CD4-positive, alpha-beta T cell treated with Interleukin-12 subunit alpha and Interleukin-12 subunit beta, for 1 hour (primary cell): ENCODE measurements around the gene TXNDC8.
"Not testable (repeated sequence)": the region's sequence is repeated elsewhere in the genome, so short reads cannot be mapped to it uniquely, and the experiment has no call there.

Experiments used
- DNase-seq: peaks from one replicate; pipeline ENCODE4 v3.0.0-alpha.2; 2020

Gene TXNDC8

GRCh38 chr9:110337727-110338126 is at the start of gene TXNDC8:
Gene TXNDC8, minus strand, starts transcription at chr9:110337863.
- DNase-seq: no peak

- DNase-seq: no peak
Observed at GRCh38 chr9:110383491-110383890, 45.8 kb upstream of the TXNDC8 start.

- no peak for DNase-seq
Observed at GRCh38 chr9:110382731-110383130, 45.1 kb upstream of the TXNDC8 start.

GRCh38 chr9:110371411-110372007 is 33.8 kb upstream of the TXNDC8 start:
- no peak for DNase-seq

GRCh38 chr9:110370315-110370714 is 32.7 kb upstream of the TXNDC8 start:
- no peak for DNase-seq

- no peak for DNase-seq
Observed at GRCh38 chr9:110364451-110364850, 26.8 kb upstream of the TXNDC8 start.

GRCh38 chr9:110358992-110359391 is 21.3 kb upstream of the TXNDC8 start:
- not testable (repeated sequence) for DNase-seq

- DNase-seq: no peak
Observed at GRCh38 chr9:110357505-110357904, 19.8 kb upstream of the TXNDC8 start.

- DNase-seq: no peak
Observed at GRCh38 chr9:110356639-110357395, 19.2 kb upstream of the TXNDC8 start.

GRCh38 chr9:110355911-110356310 is 18.2 kb upstream of the TXNDC8 start:
- DNase-seq: no peak

GRCh38 chr9:110351009-110351467 is 13.4 kb upstream of the TXNDC8 start:
- no peak for DNase-seq

- no peak for DNase-seq
Observed at GRCh38 chr9:110346325-110346724, 8.7 kb upstream of the TXNDC8 start.

GRCh38 chr9:110344821-110345220 is 7.2 kb upstream of the TXNDC8 start:
- no peak for DNase-seq

- no peak for DNase-seq
Observed at GRCh38 chr9:110343551-110343950, 5.9 kb upstream of the TXNDC8 start.

GRCh38 chr9:110340306-110340705 is 2.6 kb upstream of the TXNDC8 start:
- DNase-seq: no peak

GRCh38 chr9:110338143-110338542 is 480 bp upstream of the TXNDC8 start:
- DNase-seq: no peak

GRCh38 chr9:110336363-110336762 is 1.3 kb downstream of the TXNDC8 start:
- DNase-seq: no peak

GRCh38 chr9:110334871-110335270 is 2.8 kb downstream of the TXNDC8 start:
- DNase-seq: no peak

GRCh38 chr9:110334183-110334582 is 3.5 kb downstream of the TXNDC8 start:
- DNase-seq: no peak

GRCh38 chr9:110332766-110333165 is 4.9 kb downstream of the TXNDC8 start:
- no peak for DNase-seq

GRCh38 chr9:110330484-110331105 is 7.1 kb downstream of the TXNDC8 start:
- DNase-seq: no peak

GRCh38 chr9:110329639-110330230 is 7.9 kb downstream of the TXNDC8 start:
- DNase-seq: no peak

GRCh38 chr9:110328763-110329162 is 8.9 kb downstream of the TXNDC8 start:
- no peak for DNase-seq

- DNase-seq: no peak
Observed at GRCh38 chr9:110327716-110328115, 9.9 kb downstream of the TXNDC8 start.
